ENCODE results near the gene PARN.
"Not testable (repeated sequence)": the region's sequence is repeated elsewhere in the genome, so short reads cannot be mapped to it uniquely, and the experiment has no call there.

Gene PARN

DNA sequence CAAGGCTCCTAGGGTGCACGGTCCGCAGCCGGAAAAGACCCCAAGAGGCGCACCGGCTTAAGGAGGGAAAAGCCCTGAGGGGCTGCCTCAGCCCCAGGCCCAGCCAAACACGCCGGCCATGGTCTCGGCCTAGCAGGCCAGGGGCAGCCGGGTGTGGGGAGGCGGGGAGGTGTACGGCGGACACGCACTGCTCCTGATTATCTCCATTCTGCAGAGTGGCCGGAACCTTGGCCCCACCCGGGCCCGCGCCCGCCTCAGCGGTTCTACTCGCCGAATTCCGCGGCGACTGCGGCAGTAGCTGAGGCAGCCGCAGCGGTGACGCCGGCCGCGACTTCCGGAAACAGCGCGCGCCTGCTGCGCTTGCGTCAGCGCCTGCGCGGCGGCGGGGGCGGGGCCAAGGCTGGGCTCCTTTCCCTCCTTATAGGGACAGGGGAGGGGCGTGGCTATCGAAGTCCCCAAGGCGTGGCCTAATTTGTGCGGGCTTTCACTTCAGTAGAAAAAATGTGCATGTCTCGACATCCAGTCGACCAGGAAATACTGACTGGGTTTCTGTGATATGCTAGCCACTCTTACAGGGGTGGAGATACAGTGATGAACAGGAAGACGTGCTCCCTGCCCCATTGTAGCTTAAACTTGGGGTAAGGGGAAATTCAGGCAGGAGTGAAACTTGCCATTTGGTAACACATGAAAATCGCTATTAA, at the start of gene PARN:
TSS of gene PARN (minus strand) at position 342 of the 701 bp plus-strand sequence. CDS start at position 207, 135 bp downstream.
- DNase-seq = peak; percentile 76

GRCh38 chr16:14678748-14679497, 48.9 kb upstream of the PARN start:
- no peak for DNase-seq

GRCh38 chr16:14677627-14678026, 47.6 kb upstream of the PARN start:
- no peak for DNase-seq

DNA sequence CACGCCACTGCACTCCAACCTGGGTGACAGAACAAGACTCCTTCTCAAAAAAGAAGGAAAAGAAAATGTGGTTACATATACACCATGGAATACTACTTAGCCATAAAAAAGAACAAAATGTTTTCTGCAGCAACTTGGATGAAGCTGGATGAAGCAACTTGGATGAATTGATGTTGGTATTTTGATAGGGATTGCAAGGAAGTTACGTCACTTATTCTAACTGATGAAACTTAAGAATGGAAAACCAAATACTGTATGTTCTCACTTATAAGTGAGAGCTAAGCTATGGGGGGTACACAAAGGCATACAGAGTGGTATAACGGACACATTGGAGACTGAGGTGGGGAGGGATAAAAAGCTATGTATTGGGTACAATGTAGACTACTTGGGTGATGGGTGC, 46.6 kb upstream of the PARN start:
- no peak for DNase-seq

- DNase-seq = no peak
Measured at GRCh38 chr16:14672403-14672971, 42.4 kb upstream of the PARN start.

DNA sequence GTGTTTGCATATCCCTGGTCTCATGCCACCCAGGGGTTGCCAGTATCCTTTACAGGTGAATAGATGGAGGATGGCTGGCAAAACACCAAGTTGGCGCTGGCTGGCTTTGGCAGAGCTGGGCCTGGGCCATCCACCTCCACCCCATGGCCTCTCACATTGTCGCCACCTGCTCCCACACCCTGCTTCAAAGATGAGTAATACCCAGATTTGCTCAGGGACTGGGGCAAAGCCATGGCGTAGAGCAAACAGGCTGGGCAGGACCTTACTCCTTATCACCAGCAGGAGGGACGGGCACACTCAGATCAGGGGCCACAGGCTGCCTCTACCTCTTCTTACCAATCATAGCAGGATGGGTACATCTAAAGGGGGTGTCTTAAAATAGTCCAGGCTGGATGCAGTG, 39.7 kb upstream of the PARN start:
- DNase-seq = no peak

DNA sequence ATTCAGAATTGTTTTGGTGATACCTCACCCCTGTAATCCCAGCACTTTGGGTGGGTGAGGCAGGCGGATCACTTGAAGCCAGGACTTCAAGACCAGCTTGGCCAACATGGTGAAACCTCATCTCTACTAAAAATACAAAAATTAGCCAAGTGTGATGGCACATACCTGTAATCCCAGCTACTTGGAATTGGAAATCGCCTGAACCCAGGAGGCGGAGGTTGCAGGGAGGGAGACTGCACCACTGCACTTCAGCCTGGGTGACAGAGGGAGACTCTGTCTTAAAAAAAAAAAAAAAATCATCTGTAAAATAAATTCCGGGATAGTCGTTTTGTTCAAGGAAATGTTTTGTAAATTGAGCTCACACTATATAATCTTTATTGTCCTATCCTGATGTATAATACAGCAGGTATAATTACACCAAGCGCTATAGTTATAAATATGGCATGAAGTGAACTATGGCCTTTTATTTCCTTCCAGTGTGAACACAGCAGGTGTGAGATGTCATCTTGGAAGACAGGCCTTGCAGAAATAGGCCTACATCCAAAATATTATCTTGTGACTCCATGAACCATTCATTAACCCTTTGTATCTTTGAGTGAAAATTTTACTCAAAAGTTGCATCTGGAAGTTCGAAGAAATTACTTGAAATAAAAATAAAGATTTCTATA, 38.6 kb upstream of the PARN start:
- DNase-seq = no peak

DNA sequence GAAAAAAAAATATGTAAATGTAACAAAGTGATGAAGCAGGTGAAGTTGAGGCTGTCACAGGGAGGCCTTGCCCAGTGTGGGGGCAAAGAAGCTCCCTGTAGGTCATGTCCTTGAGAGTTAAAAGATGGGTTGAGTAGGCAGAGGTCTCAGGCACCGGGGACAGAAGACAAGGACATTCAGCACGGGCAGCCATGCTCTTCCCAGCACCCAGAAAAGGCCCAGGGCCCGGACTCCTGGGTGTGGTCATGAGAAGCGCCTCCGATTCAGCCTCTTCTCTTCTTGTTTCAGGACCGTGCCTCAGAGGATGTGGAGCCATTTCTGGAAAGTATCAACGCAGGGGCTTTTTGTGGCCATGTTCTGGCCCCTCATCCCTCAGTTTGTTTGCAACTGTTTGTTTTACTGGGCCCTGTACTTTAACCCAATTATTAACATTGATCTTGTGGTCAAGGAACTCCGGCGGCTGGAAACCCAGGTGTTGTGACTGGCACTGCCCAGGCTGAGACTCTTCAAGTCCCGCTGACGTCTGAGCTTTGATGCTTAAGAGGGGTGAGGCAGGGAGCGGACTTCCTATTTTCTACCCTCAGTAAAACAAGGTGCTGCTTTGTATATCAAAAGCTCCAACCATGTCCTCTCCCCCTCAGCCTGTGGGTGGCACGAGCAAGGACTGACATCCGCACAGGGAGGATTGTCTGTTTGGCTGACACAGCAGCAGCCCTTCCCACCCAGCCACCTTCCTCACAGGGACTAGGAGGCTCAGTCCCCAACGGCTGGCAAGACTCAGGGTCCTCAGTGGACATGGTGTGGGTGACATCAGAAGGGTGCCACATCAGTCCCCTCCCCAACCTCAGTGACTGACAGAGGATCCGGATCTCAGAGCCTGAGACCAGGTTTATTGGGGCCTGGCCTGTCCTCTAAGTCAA, 37.5 kb upstream of the PARN start:
- DNase-seq = no peak

DNA sequence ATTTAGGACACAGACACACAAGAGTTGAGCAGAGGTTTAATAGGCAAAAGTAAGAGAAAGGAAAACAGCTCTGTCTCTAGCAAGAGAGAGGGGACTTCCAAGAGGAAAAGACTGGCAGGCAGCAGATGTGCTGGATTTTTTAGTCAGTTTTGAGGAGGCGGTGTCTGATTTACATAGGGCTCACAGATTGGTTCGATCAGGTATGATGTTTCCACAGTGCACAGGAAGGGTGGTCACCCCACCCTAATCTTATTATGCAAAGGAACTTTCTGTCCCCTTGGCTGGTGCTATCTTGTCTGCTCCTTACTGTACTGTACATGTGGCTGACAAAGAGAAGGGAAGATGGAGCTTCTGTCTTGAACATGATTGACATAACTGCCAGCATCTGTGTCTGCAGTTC, 28.0 kb upstream of the PARN start:
- DNase-seq = no peak

GRCh38 chr16:14652726-14653125, 22.7 kb upstream of the PARN start:
- DNase-seq = no peak

GRCh38 chr16:14650629-14651028, 20.6 kb upstream of the PARN start:
- DNase-seq = no peak

- DNase-seq = no peak
Measured at GRCh38 chr16:14649816-14650215, 19.8 kb upstream of the PARN start.

- no peak for DNase-seq
Measured at GRCh38 chr16:14641926-14642325, 11.9 kb upstream of the PARN start.

GRCh38 chr16:14641206-14641605, 11.1 kb upstream of the PARN start:
- no peak for DNase-seq

- DNase-seq = peak; percentile 71
Measured at GRCh38 chr16:14640538-14640937, 10.5 kb upstream of the PARN start.

DNA sequence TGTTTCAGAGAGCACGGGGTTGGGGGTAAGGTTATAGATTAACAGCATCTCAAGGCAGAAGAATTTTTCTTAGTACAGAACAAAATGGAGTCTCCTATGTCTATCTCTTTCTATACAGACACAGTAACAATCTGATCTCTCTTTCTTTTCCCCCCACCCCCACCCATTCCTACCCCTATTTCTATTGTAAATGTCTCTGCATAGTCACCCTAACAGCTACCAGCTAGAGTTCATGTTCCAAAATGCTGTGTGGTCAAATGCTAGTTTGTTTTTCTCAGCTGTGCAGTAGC, 6.8 kb upstream of the PARN start:
- DNase-seq = not testable (repeated sequence)

GRCh38 chr16:14636179-14636950, 6.3 kb upstream of the PARN start:
- not testable (repeated sequence) for DNase-seq

GRCh38 chr16:14635395-14636165, 5.5 kb upstream of the PARN start:
- DNase-seq = no peak

GRCh38 chr16:14634389-14634725, 4.3 kb upstream of the PARN start:
- no peak for DNase-seq

- peak; percentile 85 for DNase-seq
Measured at GRCh38 chr16:14632693-14633569, 2.9 kb upstream of the PARN start, which contains the start of gene BFAR. Gene BFAR (plus strand): TSS chr16:14632951. CDS start chr16:14644347, 11,396 bp downstream.
